EH (cell line): ENCODE results near the gene BCAS3.

Source experiments
- DNase-seq: peaks from one replicate; pipeline ENCODE4 v3.0.0-alpha.2; 2015; ENCODE audit warnings: low read depth

BCAS3 gene

DNA sequence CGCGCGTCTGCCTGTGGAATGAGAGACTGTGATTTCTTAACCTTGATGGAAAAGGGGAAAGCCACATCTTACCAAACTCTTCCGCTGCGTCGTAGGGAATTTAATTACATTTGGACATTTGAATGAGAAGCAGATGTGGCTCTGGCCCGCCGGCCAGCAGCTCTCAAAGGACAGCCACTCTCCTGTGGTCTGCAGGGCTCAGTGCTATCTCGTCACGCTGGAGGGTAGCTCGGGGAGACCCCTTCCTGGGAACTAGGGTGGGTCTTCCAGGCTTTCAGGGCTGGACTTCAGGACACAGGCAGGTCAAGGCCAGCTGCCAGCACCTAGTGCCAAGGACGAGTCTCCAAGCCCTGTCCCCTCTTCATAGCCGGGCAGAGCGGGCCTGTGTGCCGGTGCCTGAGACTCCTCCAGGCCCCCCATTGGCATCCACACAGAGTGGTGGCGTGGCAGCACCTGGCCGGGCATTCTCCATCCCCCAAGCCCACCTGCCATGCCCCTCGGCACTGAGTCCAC, 706.1 kb downstream of the BCAS3 start:
- peak; percentile 57 for DNase-seq

DNA sequence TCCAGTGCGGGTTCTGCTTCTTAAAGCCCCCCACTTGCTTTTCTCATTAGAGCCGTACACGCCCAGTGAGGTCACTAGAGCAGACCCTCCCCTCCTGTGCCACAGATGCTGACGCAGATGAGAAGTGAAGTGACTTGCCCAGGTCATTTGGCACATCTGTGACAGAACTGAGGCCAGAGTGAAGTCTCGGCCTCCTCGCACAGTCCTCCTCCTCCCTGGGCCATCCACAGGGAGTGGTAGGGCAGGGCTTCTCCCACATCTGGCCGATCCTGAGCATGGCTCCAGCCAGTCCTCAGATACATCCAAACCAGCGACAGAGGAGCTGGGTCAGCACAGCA, 706.7 kb downstream of the BCAS3 start:
- no peak for DNase-seq

DNA sequence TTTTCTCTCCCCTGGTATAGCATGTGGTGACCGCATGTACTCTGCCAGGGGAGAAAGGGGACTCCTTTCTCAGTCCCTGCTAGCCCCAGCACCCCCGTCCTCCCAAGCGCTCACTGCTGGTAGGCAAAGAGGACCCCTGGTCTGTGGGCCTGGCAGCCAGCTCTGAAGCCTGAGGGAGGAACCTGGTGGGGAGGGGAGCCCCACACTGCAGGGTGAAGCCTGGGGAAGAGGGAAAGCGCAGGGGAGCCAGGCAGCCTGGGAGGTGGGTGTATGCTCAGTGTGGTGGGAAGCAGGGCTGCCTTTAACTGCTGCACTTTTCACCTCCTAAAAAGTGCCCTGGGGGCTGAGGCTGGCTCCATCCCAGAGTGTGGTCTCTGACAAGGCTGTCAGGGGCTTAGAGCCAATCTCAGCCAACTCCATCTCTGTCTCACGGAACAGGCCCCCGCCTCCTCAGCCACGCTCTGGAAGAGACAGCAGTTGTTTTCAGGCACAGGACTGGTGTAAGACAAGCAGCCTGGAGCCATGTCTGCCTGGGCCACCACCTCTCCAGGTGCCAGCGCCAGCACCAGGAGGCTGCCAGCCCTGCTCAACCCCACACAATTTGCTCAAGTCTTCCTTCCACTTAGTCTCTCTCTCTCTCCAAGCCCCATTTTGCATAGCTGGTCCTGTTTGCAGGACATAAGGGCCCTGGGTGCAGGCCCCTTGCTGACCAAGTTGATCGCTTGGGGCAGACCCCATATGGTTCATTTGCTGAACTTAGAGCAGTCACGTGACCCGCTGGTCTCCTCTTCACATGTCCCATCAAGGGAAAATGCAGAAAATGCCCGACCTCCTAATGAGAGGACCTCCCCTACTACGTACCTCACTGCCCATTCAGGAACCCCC, 707.3 kb downstream of the BCAS3 start:
- DNase-seq: no peak

DNA sequence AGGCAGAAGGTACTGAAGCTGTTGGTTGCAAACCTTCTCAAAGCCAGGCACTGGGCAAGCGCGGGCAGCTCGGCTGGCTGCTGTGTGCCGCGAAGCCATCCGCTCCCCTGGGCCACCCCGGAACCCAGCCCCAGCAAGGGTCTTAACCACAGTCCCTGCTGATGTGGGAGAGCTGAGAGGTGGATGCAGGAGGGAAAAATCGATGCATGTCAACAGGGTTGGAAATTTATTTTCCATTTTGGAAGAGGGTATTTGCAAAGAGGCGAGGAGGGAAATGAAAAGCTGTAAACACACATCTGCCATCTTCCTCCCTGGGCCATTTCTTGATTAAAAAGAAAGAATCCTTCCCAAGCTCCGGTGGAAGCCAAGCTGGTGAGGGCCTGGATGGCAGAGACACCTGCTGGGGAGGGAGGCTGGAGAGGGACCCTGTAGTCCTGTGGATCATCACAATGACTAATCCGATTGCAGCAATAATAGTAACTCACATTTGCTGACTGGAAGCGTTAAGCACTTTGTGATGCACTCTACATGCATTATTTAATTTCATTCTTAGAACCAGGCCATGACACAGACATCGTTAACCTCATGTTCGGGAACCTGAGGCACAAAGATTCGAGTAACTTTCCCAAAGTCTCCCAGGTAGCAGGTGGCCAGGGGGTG, 708.1 kb downstream of the BCAS3 start:
- no peak for DNase-seq

DNA sequence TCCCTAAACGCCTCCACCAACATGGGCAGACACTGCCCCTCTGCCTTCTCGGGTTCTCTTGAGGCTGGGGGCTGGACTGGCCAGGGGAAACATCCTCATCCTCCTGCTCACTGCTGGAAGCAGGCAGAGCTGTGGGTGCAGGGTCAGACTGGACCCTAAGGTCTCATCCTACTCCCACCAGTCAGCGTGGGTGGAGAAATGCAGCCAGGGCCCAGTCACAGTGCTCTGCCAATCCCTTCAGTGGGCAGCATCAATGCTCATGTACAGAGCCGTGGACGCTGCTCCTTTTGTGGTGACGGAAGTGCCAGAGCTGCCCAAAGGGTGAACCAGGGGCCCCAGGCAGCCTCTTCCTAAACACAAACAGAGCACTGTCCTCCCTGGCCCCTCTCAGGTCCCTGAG, 708.6 kb downstream of the BCAS3 start:
- no peak for DNase-seq

DNA sequence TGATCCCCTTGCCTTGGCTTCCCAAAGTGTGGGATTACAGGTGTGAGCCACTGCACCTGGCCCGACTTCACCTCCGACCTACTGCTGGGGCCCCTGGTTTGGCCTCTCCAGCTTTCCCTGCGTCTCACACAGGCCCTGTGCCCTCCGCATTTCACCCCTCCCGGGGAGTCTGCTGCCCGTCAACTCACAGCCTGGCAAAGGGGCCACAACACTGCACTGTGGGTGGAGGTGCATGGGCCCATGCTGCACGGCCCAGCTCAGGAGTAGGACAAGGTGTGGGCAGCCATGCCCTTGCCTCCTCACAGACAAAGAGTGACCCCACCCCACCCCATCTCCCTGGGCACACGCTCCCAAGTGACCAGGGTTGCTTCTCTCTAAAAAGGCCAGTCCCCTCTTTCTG, 709.4 kb downstream of the BCAS3 start:
- DNase-seq: no peak

DNA sequence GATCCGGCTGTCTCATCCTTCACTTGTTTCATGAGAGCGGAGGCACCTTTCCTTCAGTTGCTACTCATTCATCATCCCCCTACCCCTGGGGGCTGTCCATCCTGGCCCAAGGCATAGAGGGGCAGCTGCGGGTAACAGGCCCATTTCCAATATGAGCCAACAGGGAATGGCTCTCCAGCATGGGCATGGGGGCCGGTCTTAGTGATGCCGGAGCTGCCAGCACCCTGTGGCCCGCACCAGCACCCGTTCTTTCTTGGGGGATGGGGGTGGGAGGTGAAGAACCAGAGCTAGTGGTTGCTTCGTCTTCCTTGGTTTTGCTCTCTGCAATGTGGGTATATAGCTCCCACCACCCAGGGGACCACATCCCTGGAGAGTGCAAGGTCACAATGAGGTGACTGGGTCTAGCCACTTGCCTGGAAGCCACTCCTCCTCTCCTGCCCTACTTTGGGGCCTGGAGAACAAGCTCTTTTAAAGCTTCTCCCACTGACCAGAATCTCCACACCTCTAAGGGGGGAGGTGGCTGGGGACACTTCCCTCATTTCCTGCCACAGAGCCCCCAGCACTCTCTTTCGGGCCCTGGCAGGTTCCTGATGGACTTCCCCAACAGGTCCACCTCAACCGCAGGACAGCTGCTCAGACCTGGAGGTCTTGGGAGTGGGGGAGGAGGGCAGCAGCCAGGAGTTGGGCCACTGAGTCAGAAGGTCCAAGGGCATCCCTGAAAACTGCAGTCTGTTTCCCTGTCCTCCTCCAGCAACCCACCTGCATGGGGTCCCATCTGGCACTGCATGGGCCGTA, 710.1 kb downstream of the BCAS3 start:
- no peak for DNase-seq

DNA sequence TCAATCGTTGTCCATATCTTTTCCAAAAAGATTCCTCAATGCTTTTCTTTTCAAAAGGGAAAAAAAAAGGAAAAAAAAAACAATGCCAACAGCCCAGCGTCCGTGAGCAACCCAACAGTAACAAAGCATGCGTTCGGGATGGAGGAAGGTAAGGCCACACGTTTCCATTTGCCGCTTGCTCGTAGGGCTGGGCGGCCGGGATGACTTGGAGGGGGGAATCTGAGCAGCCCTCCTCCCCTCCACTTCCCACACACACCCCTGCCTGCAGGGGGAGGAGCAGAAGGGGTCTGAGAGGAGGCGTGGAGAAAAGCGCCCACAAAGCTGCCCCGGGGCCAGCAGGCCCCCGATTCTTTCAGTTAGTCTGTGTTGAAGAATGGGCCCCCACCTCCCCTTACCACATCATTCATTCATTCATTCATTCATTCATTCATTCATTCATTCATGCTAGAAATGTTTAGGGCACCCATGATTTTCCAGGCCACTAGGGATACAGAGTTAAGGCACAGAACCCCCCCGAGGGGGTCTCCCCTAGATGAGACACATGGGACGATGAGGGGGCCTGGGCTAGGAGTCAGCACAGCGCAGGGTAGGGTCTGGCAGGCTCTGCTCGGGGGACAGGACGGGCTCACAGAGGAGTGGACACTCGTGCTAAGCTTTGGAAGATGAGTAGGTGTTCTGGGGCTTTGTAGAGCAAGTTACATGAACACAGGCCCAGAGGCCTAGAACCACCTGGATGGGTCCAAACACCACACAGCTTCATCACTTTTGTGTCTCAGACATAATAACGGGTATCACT, 711.1 kb downstream of the BCAS3 start:
- no peak for DNase-seq

DNA sequence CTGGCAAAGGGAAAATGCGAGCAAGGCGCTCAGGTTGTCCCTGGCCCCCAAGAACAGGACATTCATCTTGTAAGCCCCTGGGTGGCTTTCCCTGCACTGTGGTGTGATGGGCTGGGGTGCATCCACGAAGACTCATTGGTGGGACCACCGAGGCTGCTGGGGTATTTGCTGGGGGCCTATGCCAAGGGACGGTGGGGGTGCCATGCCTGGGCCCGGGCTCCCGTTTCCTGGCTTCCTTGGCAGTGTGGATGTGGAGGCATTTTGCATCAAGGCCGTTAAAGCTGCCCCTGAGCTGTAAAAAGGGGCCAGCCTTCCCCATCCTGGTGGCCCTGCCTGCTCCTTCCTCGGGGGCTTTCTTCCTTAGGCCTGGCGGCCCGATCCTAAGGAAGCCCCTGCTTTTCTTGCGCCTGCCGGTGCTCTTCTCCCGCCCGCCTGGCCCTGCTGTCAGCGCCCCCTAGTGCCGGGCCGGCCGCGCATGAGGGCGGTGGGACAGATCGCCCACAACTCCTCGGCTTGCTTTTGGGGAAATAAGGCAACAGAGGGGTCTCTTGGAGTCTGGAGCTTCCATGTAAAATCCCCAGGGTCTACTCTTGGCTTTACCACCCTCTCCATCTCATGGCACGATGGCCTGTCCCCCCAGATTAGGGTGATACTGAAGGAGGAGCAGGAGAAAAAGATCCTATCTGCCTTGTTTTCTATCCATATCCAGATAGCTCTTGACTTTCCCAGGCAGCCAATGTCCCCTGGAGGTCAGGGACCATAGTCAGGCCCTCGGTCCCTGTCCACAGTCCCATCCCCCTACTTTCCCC, 712.2 kb downstream of the BCAS3 start:
- peak; percentile 55 for DNase-seq

DNA sequence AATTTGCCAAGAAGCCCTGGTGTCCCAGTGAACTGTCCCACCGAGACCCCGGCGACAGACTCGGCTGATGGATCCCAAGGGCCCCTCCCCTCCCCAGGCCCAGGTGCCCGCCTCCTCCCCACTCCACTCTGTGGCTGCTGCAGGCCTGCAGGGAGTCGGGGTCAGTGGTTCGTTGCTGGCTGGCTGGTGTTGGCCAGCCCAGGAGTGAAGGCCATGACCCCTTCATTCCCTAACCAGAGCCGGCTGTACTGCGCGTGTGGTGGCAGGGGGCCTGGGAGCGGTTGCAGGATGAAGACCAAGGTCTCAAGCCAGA, 712.8 kb downstream of the BCAS3 start:
- no peak for DNase-seq

DNA sequence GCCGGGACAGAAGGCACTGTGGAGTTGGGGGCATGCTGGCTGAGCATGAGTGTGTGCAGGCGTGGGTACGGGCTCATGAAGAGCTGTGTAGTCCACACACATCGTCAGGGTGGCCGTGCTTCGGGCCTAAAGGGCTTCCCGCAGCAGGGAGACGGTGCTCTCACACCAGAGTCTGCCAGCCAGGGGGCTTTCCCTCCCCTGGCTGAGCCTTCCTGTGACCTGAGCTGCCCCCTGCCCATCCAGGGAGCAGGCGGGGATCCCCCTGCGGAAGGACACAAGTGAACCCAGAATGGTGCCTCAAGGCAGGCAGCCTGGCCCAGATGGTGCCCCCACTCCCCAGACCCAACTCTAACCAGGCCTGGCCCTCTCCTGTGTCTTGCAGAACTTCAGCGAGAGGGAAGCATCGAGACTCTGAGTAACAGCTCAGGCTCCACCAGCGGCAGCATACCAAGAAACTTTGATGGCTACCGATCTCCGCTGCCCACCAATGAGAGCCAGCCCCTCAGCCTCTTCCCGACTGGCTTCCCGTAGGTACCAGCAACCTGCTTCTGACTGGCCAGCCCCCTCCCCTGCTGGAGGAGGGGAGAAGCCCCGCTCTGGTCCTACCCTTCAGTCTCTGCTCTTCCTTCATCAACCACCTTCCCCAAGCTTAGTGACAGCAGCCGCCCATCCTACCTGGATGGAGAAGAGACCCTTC, 714.1 kb downstream of the BCAS3 start:
- no peak for DNase-seq

DNA sequence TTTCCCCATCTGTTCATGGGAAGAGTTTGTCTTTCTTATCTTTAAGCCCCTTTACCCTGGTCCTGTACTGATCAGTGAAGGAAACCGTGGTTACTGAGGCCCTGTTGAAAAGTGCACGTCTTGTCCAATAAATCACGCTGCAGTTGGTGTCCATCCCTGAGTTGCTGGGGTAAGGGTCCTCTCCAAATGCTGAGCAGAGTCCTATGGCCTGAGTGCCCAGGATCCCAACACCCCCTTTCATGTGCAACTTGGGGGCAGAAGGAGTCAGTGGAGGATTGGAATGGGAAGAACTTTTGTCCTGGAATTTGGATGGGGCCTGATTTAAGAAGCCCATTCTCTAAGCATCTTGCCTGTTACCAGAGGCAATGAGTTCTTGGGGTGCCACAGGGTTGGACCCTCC, 715.0 kb downstream of the BCAS3 start:
- no peak for DNase-seq

DNA sequence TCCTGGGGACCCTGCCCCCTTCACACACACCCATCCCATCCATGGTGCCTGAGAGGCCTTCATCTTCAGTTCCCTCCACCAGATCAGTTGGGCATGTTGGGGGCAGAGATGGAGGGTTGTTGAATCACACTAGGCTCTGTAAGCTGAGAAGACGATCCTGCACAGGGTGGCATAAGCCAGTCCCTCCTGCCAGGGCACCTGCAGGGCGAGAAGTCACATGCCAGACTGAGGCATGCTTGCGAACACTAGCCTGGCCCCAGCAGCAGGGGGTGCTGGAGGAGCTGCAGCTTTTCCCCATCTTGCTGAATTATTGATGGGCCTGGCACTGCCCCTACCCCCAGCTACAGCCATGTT, 715.9 kb downstream of the BCAS3 start:
- no peak for DNase-seq

DNA sequence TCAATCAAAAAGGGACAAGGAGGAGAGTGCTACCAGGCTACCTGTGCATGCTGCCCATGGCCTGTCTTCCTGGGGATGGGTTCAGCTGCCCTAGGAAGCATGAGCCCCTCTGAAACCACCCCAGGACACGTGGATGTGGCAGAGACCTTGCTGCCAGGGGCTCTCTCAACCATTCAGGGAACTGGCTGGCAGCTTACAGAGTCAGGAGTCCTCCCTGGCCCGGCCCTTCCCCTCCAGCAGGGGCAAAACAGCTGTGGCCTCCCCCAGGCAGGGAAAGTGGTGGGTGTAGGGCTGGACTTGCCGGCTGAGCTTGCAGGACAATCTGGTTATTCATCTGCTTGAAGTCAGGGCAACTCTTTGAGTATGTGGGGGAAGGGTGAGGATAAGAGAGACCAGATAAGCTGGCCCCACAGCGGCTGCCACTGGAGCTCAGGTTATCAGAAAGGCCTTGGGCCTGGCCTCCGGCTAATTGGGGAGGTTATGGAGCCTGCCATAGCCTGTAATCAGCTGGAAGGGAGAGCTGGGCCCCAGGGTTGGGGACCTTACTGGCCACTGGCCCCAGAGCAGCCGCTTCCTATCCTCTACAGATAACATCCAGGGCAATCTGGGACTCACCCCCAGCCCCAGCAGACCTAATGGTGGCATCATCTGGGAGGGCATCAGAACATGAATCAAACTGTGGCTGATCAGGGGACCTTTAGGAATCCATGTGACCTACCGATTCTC, 716.4 kb downstream of the BCAS3 start:
- peak; percentile 43 for DNase-seq

DNA sequence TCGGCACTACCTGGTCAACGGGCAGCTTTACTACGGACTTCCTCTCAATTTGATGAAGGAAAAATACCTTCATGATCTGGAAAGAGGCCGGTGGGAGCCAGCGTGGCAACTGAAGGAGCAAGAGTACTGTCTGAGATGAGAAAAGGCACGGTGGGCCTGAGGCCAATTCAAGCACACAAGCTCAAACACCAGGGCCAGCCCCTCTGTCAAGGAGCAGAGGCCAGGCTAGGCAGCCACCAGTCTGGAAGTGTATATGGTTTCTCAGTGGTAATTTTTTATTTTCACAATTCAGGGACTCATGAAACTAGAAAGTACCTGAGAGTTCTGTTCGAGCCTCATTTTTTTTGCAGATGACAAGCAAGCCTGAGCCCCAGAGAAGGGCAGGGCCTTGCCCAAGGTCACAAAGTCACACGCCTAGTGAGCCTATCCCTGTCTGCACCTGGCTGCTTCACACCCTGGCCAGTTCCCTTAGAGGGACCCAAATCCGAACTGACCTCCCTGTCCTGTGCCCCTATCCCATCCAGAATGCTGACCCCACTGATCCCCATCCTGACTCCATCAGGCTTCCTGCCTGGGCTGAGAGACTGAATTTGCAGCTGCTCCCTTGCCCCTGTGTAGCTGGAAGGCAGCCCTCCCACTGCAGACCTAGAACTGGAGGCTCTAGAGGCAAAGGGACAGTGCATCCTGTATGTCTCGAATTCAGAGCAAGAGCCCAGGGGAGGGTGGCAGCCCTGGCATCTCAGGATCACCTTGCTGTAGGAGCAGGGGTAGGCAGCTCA, 717.2 kb downstream of the BCAS3 start:
- no peak for DNase-seq

DNA sequence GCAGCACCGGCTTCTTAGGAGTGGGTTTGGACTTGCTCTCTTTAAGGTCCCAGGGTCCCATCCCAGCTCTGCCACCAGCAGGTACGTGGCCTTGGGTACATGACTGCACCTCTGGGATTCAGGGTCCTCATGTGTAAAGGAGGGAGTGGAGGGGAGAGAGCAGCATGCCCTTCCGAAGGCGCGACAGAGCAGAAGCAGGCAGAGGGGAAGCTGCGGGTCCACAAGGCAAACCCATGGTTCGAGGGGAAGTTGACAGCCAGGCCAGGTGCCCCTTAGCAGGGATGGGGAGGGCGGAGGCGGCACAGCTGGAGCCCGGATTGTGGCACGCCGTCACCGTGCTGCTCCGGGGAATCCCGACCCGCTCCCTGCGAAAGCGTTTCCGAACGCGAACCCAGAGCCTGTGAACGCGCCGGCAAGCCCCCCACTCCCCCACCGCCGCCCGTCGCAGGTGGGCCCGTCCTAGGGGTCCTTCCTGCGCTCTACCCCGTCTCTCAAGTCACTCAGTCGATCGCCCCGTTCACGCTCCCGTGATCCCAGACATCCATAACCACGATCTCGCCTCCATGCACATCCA, 717.8 kb downstream of the BCAS3 start:
- no peak for DNase-seq

DNA sequence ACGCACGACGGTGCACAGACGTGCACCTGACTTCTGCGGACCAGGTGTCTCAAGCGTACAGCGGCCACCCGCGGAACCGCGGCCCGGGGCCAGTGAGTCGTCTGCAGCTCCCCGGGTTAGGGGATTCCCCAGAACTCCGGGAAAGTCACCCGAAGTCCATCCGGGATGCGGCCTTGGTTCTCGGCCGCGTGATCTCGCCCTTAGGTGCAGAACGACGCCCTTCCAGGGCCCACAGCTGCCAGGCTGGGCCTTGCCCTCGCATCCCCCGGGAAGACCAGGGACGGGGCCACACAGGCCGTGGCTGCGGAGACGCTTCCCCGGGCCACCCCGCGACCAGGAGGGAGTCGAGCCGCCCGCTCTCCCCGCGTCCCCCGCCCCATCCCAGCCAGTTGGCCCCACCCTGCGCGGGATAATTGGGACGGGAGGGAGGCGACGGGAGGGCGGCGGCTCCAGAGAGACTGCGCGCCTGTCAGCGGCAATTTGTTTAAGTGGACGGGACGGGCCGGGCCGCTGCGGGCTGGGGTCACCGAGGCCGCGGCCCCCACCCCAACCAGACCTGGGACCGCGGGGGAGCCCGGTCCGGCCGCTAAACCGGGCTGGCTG, 718.4 kb downstream of the BCAS3 start:
- no peak for DNase-seq

DNA sequence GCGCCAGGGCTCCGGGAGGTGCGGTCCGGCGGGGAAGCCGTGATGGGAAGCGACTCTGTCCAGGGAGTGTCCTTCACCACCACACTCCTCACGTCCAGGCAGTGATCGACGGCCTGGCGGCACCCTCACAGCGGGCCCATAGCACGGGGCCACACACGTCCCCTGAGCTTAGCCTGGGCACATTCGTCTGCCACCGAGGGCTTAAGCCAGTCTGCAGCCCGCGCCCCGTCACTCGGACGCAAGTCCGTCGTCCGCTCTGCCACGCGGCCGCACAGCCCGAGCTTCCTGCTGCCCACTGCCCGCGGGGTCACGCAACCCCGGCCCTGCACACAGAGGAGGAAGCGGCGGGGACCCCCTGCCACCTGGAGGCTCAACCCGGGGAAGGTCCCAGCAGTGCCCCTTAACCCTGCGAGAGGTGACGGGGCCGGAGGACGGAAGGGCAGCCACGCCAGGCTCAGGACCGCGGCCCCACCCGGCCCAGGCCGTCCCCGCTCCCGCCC, 719.0 kb downstream of the BCAS3 start:
- DNase-seq: no peak
